Esophagus muscularis mucosa (tissue), 4 donors: Measurements from ENCODE around the gene F7. TPM values are rescaled to one million over a fixed set of nuclear protein-coding genes. Genes with fewer than 3 reads are reported as not detected.
"Not testable (repeated sequence)": the region's sequence is repeated elsewhere in the genome, so short reads cannot be mapped to it uniquely, and the experiment has no call there.

Source experiments
- DNase-seq: peaks from one replicate; pipeline ENCODE4 v3.0.0-alpha.2; 2017; ENCODE audit errors: extremely low spot score
- H3K27ac ChIP-seq, 4 donors: fragments of 200-600 bp; sonication (generic); replicated peaks in 1 of 4; 1 replicate in 3 of 4; 2 replicates in 1 of 4; pipeline ENCODE4 v1.5.1; 2016 to 2019; ENCODE audit warnings: mild to moderate bottlenecking in 1 of 4
- H3K27me3 ChIP-seq, 4 donors: fragments of 200-600 bp; sonication (generic); one replicate each; pipeline versions ENCODE4 v1.5.1 to v1.6.0; 2016 to 2019
- H3K36me3 ChIP-seq, 4 donors: fragments of 200-600 bp; sonication (generic); one replicate each; pipeline ENCODE4 v1.5.1; 2016 to 2019
- H3K4me1 ChIP-seq, 4 donors: fragments of 200-600 bp; sonication (generic); one replicate each; pipeline ENCODE4 v1.5.1; 2016 to 2019
- H3K4me3 ChIP-seq, 4 donors: fragments of 200-600 bp; sonication (generic); 1 replicate in 2 of 4; 2 replicates in 2 of 4; pipeline ENCODE4 v1.5.1; 2016 to 2019; ENCODE audit warnings: mild to moderate bottlenecking in 4 of 4, moderate library complexity in 1 of 4
- H3K9me3 ChIP-seq, 4 donors: fragments of 200-600 bp; sonication (generic); 1 replicate in 3 of 4; 2 replicates in 1 of 4; pipeline ENCODE4 v1.5.1; 2016 to 2019
- EP300 ChIP-seq: sonication (generic); formaldehyde crosslinking; IDR thresholded peaks from one replicate; pipeline ENCODE4 v1.6.1; 2017; ENCODE audit warnings: antibody characterized with exemption
- POLR2A ChIP-seq: fragments of 450-650 bp; IDR thresholded peaks from one replicate; pipeline ENCODE4 v1.6.1; 2017; ENCODE audit warnings: antibody characterized with exemption, moderate library complexity, mild to moderate bottlenecking, low read depth
- POLR2AphosphoS5 ChIP-seq, 2 donors: sonication (generic); formaldehyde crosslinking; IDR thresholded peaks; one replicate each; pipeline ENCODE4 v1.6.1; 2017; ENCODE audit warnings: antibody characterized with exemption in 2 of 2
- WGBS: methylation state at CpG from one replicate; pipeline ENCODE4 v1.1.5; 2018; 5-methylcytosine and 5-hydroxymethylcytosine counted together
- intact Hi-C: fragments of 100-400 bp; cut with DNase I; formaldehyde crosslinking; loops from one replicate; pipeline ENCODE4 v1.15.1; 2023
- total RNA-seq, 4 donors: library from RNA; depleted of rRNA; stranded (reverse); fragments of >200 nt; gene quantifications; one replicate each; pipeline versions ENCODE4 v1.1.0 to v1.2.1, GENCODE V29; 2016
- TF ChIP-seq, protein P1 (sequence below), 3 experiments: fragments of 200-600 bp in 2 of 3; fragments of 450-650 bp in 1 of 3; sonication (generic) in 2 of 3; IDR thresholded peaks; one replicate each; pipeline ENCODE4 v1.5.1; 2017 to 2019; ENCODE audit warnings: antibody characterized with exemption in 3 of 3, mild to moderate bottlenecking in 2 of 3, moderate library complexity in 1 of 3

F7 gene
- 1 to 10 TPM in 1 of 4 donors, under 1 TPM in 1, not detected in 2; 0.66 to 1.6 TPM for total RNA-seq

DNA sequence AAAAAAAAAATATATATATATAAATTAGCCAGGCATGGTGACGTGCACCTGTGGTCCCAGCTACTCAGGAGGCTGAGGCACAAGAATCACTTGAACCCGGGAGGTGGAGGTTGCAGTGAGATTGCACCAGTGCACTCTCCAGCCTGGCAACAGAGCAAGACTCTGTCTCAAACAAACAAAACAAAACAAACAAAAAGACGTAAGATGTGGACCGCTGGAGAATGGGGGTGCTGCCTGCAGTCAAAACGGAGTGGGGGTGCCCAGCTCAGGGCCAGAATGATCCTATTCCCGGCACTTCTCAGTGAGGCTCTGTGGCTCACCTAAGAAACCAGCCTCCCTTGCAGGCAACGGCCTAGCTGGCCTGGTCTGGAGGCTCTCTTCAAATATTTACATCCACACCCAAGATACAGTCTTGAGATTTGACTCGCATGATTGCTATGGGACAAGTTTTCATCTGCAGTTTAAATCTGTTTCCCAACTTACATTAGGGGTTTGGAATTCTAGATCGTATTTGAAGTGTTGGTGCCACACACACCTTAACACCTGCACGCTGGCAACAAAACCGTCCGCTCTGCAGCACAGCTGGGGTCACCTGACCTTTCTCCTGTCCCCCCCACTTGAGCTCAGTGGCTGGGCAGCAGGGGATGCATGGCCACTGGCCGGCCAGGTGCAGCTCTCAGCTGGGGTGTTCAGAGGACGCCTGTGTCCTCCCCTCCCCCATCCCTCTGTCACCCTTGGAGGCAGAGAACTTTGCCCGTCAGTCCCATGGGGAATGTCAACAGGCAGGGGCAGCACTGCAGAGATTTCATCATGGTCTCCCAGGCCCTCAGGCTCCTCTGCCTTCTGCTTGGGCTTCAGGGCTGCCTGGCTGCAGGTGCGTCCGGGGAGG is at the start of gene F7:
Gene F7, plus strand, starts transcription at position 760 of the 889 bp plus-strand sequence. Its CDS starts 51 bp downstream, at position 811.
- Histone ChIP-seq H3K27me3 (peaks cover 6 to 41% (median 11%) of the 10 kb centered on the region in 4 donors), H3K36me3 (no peaks in the 10 kb centered on the region), H3K4me3 (no peak within 1 kb of the TSS), H3K9me3 (no peaks in the 10 kb centered on the region), H3K4me1 (peaks cover 5 to 11% (median 10%) of the 10 kb centered on the region in 4 donors), H3K27ac (no peak within 1 kb of the TSS)
- TF ChIP-seq POLR2AphosphoS5 (IDR thresholded peaks at IDR 0.05) (no peak), EP300 (no peak), POLR2A (no peak)
- TF ChIP-seq, protein P1, sequence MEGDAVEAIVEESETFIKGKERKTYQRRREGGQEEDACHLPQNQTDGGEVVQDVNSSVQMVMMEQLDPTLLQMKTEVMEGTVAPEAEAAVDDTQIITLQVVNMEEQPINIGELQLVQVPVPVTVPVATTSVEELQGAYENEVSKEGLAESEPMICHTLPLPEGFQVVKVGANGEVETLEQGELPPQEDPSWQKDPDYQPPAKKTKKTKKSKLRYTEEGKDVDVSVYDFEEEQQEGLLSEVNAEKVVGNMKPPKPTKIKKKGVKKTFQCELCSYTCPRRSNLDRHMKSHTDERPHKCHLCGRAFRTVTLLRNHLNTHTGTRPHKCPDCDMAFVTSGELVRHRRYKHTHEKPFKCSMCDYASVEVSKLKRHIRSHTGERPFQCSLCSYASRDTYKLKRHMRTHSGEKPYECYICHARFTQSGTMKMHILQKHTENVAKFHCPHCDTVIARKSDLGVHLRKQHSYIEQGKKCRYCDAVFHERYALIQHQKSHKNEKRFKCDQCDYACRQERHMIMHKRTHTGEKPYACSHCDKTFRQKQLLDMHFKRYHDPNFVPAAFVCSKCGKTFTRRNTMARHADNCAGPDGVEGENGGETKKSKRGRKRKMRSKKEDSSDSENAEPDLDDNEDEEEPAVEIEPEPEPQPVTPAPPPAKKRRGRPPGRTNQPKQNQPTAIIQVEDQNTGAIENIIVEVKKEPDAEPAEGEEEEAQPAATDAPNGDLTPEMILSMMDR (IDR thresholded peaks at IDR 0.05), result no peak
- intact Hi-C loops, result no loop called here
- no peak for DNase-seq
- 77% methylated on average over 12 of the region's 17 CpGs for WGBS

DNA sequence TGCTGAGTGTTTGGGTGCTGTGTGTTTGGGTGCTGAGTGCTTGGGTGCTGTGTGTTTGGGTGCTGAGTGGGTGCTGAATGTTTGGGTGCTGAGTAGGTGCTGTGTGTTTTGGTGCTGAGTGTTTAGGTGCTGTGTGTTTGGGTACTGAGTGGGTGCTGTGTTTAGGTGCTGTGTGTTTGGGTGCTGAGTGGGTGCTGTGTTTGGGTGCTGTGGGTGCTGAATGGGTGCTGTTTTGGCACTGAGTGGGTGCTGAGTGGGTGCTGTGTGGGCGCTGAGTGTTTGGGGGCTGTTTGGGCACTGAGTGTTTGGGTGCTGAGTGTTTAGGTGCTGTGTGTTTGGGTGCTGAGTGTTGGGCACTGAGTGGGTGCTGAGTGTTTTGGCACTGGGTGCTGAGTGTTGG is 48.5 kb upstream of the F7 start:
- Histone ChIP-seq H3K27ac (no peak overlapping the region), H3K4me1 (no peaks in the 10 kb centered on the region), H3K9me3 (peaks cover 0 to 8% (median 0%) of the 10 kb centered on the region in 4 donors), H3K4me3 (no peak overlapping the region), H3K27me3 (peaks cover 0 to 33% (median 3%) of the 10 kb centered on the region in 4 donors), H3K36me3 (peaks cover 0 to 32% (median 0%) of the 10 kb centered on the region in 4 donors)
- no peak for DNase-seq
- intact Hi-C loops, result no loop called here
- no peak for TF ChIP-seq POLR2A
- no peak for TF ChIP-seq POLR2AphosphoS5 (IDR thresholded peaks at IDR 0.05)
- no peak for TF ChIP-seq EP300
- TF ChIP-seq, protein P1 (IDR thresholded peaks at IDR 0.05), result no peak
- WGBS, result 100% methylated on average over 1 of the region's 1 CpG

DNA sequence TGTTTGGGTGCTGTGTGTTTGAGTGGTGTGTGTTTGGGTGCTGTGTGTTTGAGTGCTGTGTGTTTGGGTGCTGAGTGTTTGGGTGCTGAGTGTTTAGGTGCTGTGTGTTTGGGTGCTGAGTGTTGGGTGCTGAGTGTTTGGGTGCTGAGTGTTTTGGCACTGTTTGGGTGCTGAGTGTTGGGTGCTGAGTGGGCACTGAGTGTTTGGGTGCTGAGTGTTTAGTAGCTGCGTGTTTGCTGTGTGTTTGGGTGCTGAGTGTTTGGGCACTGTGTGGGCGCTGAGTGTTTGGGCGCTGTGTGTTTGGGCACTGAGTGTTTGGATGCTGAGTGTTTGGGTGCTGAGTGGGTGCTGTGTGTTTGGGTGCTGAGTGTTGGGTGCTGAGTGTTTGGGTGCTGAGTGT is 48.0 kb upstream of the F7 start:
- H3K27ac ChIP-seq, H3K9me3 ChIP-seq, H3K4me3 ChIP-seq, DNase-seq, H3K4me1 ChIP-seq, intact Hi-C loops: not testable (repeated sequence)
- H3K27me3 ChIP-seq, result peaks cover 0 to 28% (median 3%) of the 10 kb centered on the region in 4 donors
- 89% methylated on average over 3 of the region's 3 CpGs for WGBS
- peaks cover 0 to 28% (median 0%) of the 10 kb centered on the region in 4 donors for H3K36me3 ChIP-seq

DNA sequence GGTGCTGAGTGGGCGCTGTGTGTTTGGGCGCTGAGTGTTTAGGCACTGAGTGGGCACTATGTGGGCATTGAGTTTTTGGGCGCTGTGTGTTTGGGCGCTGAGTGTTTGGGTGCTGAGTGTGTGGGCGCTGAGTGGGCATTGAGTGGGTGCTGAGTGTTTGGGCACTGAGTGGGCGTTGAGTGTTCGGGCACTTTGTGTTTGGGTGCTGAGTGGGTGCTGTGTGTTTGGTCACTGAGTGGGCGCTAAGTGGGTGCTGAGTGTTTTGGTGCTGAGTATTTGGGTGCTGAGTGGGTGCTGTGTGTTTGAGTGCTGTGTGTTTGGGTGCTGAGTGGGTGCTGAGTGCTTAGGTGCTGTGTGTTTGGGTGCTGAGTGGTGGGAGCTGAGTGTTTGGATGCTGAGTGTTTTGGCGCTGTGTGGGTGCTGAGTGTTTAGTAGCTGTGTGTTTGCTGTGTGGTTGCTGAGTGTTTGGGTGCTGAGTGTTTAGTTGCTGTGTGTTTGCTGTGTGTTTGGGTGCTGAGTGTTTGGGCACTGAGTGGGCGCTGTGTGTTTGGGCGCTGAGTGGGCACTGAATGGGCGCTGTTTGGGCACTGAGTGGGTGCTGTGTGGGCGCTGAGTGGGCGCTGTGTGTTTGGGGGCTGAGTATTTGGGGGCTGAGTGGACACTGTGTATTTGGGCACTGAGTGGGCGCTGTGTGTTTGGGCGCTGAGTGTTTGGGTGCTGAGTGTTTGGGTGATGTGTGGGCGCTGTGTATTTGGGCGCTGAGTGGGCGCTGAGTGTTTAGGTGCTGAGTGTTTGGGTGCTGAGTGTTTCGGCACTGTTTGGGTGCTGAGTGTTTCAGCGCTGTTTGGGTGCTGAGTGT is 47.2 kb upstream of the F7 start:
- intact Hi-C loops, result no loop called here
- WGBS, result 95% methylated on average over 21 of the region's 21 CpGs
- H3K27ac ChIP-seq, result no peak overlapping the region
- H3K27me3 ChIP-seq, result peaks cover 0 to 20% (median 3%) of the 10 kb centered on the region in 4 donors
- peaks cover 0 to 33% (median 0%) of the 10 kb centered on the region in 4 donors for H3K36me3 ChIP-seq
- H3K4me3 ChIP-seq, result no peak overlapping the region
- no peak for DNase-seq
- no peaks in the 10 kb centered on the region for H3K4me1 ChIP-seq
- peaks cover 0 to 8% (median 0%) of the 10 kb centered on the region in 4 donors for H3K9me3 ChIP-seq
- TF ChIP-seq POLR2AphosphoS5 (IDR thresholded peaks at IDR 0.05), result no peak
- TF ChIP-seq POLR2A, result no peak
- TF ChIP-seq EP300, result no peak
- TF ChIP-seq, protein P1 (IDR thresholded peaks at IDR 0.05), result no peak
